Stimulated activated CD8-positive, alpha-beta memory T cell treated with anti-CD3 and anti-CD28 coated beads, Interleukin-2, amount 100 ng/mL, for 48 hours (primary cell): ENCODE results near the gene SNRNP25.
"Not testable (repeated sequence)": the region's sequence is repeated elsewhere in the genome, so short reads cannot be mapped to it uniquely, and the experiment has no call there.

Experiments
- DNase-seq, 2 donors: peaks; one replicate each; pipeline ENCODE4 v3.0.0-alpha.2; 2020; ENCODE audit warnings: low read depth in 2 of 2

SNRNP25 gene

DNA sequence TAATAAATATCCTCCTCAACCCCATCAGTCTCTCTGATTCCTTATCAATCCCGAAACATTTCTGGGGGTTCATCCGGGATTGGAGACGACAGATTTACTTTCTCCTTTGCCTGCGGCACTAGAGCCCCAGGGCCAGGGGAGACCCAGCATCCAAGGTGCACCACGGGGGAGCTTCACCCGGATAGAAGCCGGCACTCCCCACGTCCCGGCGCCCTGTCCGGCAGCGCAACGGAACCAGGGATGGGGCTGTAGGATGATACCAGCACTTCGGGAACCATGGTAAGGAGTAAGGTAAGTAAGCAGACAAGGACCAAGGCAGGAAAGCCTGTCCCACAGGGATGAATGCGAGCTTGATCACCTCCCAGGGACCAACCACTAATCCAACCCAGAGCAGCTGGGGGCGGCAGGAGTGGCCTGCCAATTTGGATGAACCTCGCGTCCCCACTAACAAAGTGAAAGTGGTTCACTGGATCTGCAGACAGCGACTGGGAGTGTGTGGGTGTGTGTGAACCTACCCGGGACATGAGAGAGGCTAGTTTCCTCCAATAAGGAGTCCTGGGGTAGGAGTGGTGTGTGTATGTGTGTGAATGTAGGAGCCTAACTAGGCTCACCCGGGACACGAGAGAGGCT lies 12.1 kb upstream of the SNRNP25 start:
- no peak for DNase-seq

- DNase-seq = no peak
Measured at GRCh38 chr16:42069-42457, 11.6 kb upstream of the SNRNP25 start.

- no peak for DNase-seq
Measured at GRCh38 chr16:42691-43090, 10.9 kb upstream of the SNRNP25 start.

DNA sequence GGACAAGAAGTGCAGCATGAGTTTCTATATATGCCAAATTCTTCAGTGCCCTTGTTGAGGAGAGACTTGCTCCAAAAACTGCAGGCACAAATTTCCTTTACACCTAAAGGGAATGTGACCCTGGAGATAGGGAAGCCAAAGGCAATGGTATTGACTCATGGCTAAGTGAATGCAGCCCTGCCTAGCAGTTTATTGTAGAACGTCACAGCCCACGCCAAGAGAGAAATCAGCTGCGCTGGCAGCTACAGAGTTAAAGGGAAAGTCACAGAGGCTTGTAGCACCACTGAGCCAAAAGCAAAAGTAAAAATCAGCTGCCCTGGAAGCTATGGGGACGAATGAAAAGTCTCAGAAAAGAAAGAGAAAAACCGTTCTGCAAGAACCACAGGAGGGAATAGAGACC lies 10.3 kb upstream of the SNRNP25 start:
- DNase-seq = no peak

DNA sequence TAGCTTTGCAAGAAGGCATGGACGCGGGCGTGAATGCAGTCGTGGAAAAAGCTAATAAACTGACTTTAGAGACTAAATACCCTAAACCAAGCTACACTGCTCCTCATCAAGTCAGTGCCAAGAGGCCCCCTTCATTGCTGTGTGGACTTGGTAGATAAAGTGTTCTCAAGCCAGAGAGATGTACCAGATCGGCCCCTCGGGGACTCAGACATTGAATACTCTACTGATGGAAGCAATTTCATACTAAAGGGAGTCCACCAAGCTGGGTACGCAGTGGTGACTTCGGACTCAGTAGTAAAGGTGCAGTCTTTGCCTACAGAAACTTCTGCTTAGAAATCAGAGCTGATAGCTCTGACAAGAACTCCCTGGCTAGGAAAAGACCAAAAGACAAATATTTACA lies 9.0 kb upstream of the SNRNP25 start:
- DNase-seq = no peak

DNA sequence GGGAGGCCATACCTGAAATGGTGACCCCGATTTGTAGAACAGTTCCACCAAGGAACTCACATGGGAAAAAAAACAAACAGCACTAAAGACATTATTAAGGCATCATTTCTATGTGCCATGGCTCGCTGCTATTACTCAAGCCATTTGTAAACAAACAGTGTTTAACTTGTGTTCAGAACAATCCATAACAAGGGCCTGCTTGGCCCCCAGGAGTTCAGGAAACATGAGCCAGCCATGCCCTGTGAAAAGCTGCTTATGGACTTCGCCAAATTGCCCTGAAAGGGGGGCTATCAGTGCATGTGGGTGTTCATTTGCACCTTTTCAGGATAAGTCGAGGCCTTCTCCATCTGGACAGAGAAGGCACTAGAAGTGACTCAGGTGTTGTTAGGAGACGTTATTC lies 8.2 kb upstream of the SNRNP25 start:
- DNase-seq = no peak

DNA sequence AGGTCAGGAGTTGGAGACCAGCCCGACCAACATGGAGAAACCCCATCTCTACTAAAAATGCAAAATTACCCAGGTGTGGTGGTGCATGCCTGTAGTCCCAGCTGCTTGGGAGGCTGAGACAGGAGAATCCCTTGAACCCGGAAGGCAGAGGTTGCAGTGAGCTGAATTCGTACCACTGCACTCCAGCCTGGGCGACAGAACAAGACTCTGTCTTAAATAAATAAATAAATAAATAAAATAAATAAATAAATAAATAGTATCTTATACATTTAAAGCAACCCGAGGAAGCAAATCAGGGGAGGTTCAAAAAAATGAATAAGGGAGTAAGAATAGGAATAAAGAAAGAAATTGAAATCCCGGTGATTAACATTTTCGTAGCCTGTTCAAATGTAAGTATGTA lies 7.1 kb upstream of the SNRNP25 start:
- DNase-seq = not testable (repeated sequence)

GRCh38 chr16:47234-47633 lies 6.4 kb upstream of the SNRNP25 start:
- no peak for DNase-seq

DNA sequence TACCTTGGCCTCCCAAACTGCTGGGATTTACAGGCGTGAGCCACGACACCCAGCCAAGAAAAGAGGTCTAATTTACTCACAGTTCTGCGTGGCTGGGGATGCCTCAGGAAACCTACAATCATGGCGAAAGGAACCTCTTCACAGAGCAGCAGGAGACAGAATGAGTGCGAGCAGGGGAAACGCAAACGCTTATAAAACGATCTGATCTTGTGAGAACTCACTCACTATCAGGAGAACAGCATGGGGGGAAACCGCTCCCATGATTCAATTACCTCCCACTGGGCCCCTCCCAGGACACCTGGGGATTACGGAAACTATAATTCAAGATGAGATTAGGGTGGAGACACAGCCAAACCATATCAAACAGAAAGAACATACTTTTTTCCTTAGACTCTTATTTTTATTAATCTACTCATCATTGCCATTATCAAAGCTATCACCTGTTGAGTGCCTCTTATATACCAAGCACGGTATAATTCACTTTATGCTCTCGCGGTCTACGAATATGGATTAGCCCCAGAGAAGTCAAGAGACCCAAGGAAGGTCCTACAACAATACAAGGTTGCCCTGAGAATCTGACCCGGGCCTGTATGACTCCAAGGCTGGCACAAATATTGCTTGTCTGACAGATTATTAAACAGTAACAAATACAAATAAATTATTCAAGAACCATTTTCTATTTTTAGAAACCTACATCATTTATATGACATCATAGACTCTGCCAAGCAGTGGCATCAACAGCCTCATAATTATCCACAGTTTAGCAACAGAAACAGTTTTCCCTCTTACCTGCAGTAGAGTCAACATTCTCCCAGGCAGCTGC lies 2.6 kb upstream of the SNRNP25 start:
- no peak for DNase-seq

- no peak for DNase-seq
Measured at GRCh38 chr16:54237-54581, 581 bp downstream of the SNRNP25 start.

- no peak for DNase-seq
Measured at GRCh38 chr16:55571-56136, 2.0 kb downstream of the SNRNP25 start.

GRCh38 chr16:56231-56927 lies 2.8 kb downstream of the SNRNP25 start:
- no peak for DNase-seq

DNA sequence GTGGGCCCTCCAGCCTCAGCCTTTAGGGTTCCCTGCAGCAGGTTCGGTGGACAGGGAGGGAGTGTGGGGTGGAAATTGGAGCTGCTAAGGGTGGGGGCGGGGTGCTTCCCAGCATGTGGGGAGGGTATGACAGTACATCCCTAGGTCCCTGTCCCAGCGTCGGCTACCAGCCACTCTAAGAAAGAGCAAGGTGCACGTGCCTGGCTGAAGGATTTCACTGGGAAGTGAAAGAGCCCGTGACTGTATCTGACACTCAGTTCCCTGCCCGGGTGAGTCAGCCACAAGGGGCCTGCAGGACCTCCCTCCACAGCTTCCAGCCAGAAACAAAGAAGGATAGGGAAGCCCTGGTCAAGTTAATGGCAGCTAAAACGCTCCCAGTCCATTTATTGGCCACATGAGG lies 4.1 kb downstream of the SNRNP25 start:
- no peak for DNase-seq

GRCh38 chr16:58491-59439 lies 5.1 kb downstream of the SNRNP25 start:
- DNase-seq = no peak

GRCh38 chr16:59440-60059 lies 5.9 kb downstream of the SNRNP25 start:
- DNase-seq = no peak

DNA sequence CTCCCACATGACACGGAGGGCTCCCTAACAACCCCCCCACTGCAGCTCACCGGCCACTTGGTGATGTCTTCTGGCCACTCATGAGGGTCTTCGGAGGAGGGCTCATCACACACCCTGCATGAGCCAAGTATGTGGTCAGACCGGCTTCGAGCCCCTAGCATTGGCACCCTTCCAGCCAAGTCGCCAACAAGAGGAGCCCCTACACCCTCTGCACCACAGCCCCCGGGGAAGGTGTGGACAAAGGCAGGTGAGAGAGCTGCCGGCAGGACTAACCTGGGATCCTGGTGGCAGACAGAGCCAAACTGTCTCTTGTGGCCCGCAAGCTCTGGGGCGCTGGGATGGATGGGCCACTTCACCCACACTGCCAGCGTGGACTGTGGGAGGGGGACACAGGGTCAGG lies 6.5 kb downstream of the SNRNP25 start:
- no peak for DNase-seq

DNA sequence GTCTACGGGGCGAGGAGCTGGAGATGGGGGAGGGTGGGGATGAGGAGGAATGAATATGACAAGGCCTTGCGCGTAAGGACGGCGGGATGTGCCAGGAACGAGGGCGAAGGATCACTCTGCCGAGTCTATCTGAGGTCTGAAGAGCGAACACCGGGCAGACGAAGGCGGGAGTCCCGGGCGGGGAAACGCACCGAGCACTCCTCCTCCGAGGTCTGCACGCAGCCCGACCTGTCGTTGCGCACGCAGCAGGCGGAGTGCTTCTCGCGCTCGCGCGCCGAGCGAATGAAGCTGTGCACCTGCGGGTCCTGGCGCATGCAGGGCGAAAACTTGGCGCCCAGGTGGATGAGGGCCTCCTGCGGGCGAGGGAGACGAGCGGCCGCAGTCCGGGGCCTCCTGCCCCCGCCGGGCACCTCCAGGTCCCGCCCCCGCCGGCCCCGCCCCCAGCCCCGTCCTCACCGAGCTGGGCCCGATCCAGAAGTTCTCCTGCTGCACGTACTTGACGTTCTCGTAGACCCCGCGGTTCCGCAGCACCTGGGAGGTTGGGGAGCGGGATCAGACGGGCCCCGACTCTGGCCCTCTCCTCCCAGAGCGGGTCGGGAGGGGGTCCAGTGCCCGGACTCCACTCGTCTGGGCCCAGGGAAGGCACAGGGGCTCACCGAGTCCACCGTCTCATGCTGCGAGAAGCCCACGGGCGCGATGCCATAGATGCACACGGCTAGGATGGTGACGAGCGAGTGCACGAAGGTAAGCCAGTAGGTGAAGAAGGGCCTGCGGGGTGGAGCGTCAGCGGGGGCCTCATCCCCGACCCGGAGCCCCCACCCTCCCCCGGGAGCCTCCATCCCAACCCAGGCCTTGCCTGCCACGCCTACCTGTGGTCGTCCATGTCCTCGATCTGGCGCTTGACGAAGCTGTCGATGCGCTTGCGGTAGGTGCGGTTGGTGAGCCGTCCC lies 7.6 kb downstream of the SNRNP25 start:
- DNase-seq = no peak

DNA sequence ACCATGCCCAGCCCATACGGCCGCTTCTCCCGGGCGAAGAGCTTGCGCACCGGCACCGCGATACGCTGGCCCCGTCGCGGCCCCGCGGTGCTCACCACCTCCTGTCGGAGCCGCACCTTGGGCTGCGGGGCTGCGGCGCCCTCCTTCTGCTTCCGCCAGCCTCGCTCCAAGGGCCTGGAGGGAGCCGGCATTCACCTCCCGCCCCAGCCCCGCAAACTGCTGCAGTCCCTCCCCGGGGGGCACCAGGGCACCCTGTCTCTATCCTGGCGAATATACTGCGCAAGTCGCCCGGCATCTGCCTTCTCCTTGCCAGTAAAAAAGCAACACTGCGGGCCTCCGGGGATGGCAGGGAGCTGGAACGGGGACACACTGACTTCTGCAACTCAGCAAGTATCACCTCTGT lies 8.3 kb downstream of the SNRNP25 start:
- no peak for DNase-seq

GRCh38 chr16:62283-62967 lies 8.8 kb downstream of the SNRNP25 start:
- no peak for DNase-seq
